ENCODE results near the gene CD2. TPM values are rescaled to one million over a fixed set of nuclear protein-coding genes. Genes with fewer than 3 reads are reported as not detected.
"Not testable (repeated sequence)": the region's sequence is repeated elsewhere in the genome, so short reads cannot be mapped to it uniquely, and the experiment has no call there.

The CD2 gene
- total and polyA plus RNA-seq, 3 experiments from 2014 or later: 353 to 440 (median 364) TPM

DNA sequence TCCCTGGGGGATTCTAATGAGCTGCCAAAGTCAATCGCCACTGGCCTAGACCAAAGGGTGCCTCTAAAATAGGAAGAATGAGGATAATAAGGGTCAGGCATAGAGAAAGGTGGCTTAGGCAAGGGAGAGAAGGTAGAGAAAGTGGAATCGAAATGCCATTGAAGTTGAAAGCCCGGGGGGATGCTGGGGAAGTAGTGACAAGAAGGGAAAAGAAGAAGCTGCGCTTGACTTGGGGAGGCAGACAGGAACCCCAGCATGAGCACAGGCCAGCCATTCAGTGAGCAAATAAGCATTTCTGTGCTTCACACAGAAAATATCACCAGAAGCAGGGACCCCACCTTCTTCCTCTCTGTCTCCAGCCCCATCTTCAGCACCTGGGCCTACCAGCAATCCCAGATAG lies 1.5 kb downstream of the CD2 start:
- Histone ChIP-seq H3K36me3 (ENCODE audit: insufficient read depth, low read length) (peaks cover 16% of the 10 kb centered on the region), H3K27ac (ENCODE audit: low read depth, low read length) (peak overlapping the region; percentile 76), H3K4me1 (ENCODE audit: insufficient read depth, low read length) (peaks cover 47% of the 10 kb centered on the region), H3K27me3 (ENCODE audit: insufficient read depth, low read length, poor library complexity, severe bottlenecking) (no peaks in the 10 kb centered on the region), H3K9me3 (ENCODE audit: low read length) (no peaks in the 10 kb centered on the region), H3K4me3 (ENCODE audit: low read length) (peak overlapping the region; percentile 85)
- H3K4me3 Mint-ChIP-seq: peak overlapping the region; percentile 97 to 100 (median 99)
- DNase-seq: no peak
- POLR2A ChIA-PET: interaction anchor here (0.6 to 6.7 kb wide), 5 partner anchors 12 to 59 kb away, joined by 3 to 165 read pairs (median 4); no protein-coding TSS in a partner anchor
- peaks cover 43 to 55% (median 53%) of the 10 kb centered on the region in 3 donors for H3K4me1 Mint-ChIP-seq
- H3K27me3 Mint-ChIP-seq: peaks cover 0 to 2% of the 10 kb centered on the region in 2 donors
- CTCF ChIA-PET: interaction anchor here (1.9 to 4.5 kb wide), 6 partner anchors 9 to 63 kb away, joined by 7 to 47 read pairs (median 24); no protein-coding TSS in a partner anchor
- H3K36me3 Mint-ChIP-seq: peaks cover 22 to 61% (median 43%) of the 10 kb centered on the region in 3 donors
- peak overlapping the region; percentile 95 to 99 (median 98) for H3K27ac Mint-ChIP-seq
- H3K9me3 Mint-ChIP-seq: no peaks in the 10 kb centered on the region

DNA sequence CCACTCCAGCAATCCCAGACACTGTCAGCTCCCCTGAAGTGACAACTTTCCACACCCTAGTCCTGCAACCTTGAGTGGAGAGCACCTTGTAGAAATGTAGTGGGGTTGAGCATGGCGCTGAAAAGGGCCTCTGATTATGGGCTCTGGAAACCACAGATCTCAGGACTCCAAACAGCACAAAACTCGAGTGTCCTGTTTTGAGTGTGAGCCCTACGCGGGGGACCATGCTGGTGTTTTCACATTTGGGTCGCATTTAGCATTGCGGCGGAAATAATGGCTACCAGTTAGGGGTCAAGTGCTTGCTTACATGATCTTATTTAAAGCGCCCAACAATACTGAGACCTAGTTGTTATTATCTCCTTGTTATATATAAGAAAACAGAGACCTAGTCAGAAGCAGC lies 1.9 kb downstream of the CD2 start:
- not testable (repeated sequence) for H3K27me3 ChIP-seq (ENCODE audit: insufficient read depth, low read length, poor library complexity, severe bottlenecking); DNase-seq; H3K9me3 Mint-ChIP-seq; H3K9me3 ChIP-seq (ENCODE audit: low read length); H3K27me3 Mint-ChIP-seq
- Histone ChIP-seq H3K27ac (ENCODE audit: low read depth, low read length) (peak overlapping the region; percentile 76), H3K4me3 (ENCODE audit: low read length) (peak overlapping the region; percentile 85), H3K36me3 (ENCODE audit: insufficient read depth, low read length) (peaks cover 20% of the 10 kb centered on the region), H3K4me1 (ENCODE audit: insufficient read depth, low read length) (peaks cover 47% of the 10 kb centered on the region)
- CTCF ChIA-PET: interaction anchor here (2.4 to 4.5 kb wide), 4 partner anchors 8 to 62 kb away, joined by 13 to 47 read pairs (median 37); no protein-coding TSS in a partner anchor
- peaks cover 44 to 56% (median 53%) of the 10 kb centered on the region in 3 donors for H3K4me1 Mint-ChIP-seq
- peaks cover 22 to 65% (median 44%) of the 10 kb centered on the region in 3 donors for H3K36me3 Mint-ChIP-seq
- peak overlapping the region; percentile 95 to 99 (median 98) for H3K27ac Mint-ChIP-seq
- H3K4me3 Mint-ChIP-seq: peak overlapping the region; percentile 97 to 100 (median 99)
- POLR2A ChIA-PET: interaction anchor here (0.6 to 6.7 kb wide), 9 partner anchors 11 to 122 kb away, joined by 3 to 165 read pairs (median 4); no protein-coding TSS in a partner anchor

DNA sequence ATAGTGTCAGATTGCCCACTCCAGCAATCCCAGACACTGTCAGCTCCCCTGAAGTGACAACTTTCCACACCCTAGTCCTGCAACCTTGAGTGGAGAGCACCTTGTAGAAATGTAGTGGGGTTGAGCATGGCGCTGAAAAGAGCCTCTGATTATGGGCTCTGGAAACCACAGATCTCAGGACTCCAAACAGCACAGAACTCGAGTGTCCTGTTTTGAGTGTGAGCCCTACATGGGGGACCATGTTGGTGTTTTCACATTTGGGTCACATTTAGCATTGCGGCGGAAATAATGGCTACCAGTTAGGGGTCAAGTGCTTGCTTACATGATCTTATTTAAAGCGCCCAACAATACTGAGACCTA lies 4.2 kb downstream of the CD2 start:
- not testable (repeated sequence) for H3K27me3 ChIP-seq (ENCODE audit: insufficient read depth, low read length, poor library complexity, severe bottlenecking); DNase-seq; H3K9me3 Mint-ChIP-seq; H3K27me3 Mint-ChIP-seq; H3K9me3 ChIP-seq (ENCODE audit: low read length)
- Histone ChIP-seq H3K4me3 (ENCODE audit: low read length) (peak overlapping the region; percentile 64), H3K36me3 (ENCODE audit: insufficient read depth, low read length) (peaks cover 41% of the 10 kb centered on the region), H3K4me1 (ENCODE audit: insufficient read depth, low read length) (peaks cover 52% of the 10 kb centered on the region), H3K27ac (ENCODE audit: low read depth, low read length) (peak overlapping the region; percentile 54)
- peak overlapping the region; percentile 97 to 100 (median 99) for H3K4me3 Mint-ChIP-seq
- CTCF ChIA-PET: interaction anchor here (0.6 to 2.6 kb wide), 3 partner anchors 21 to 1993 kb away, joined by 3 to 12 read pairs (median 9); no protein-coding TSS in a partner anchor
- H3K4me1 Mint-ChIP-seq: peaks cover 51 to 56% (median 53%) of the 10 kb centered on the region in 3 donors
- POLR2A ChIA-PET: interaction anchor here (1.0 to 1.7 kb wide), 3 partner anchors 10 to 302 kb away, joined by 3 to 6 read pairs (median 5); partner anchors contain the start of gene TTF2
- H3K36me3 Mint-ChIP-seq: peaks cover 43 to 88% (median 64%) of the 10 kb centered on the region in 3 donors
- H3K27ac Mint-ChIP-seq: peak overlapping the region; percentile 89 to 99 (median 96)

DNA sequence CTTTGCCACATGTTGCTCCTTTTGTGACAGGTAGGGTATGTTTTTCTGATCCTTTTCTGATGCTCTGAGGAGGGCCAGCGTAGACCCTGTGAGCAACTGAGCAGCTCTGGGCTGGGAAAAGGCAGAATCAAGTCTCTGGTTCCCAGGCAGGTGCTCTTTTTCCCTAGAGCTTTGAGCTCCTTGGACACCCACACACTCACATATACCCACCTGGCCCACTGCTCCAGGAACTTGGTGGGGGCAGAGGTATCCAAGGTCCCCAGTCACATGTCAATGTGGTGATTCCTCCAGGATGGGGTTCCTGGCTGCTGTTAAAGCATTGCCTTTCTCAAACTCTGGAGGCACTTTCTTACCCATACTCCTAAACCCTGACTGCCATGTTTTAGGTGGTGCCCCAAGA lies 5.4 kb downstream of the CD2 start:
- Histone ChIP-seq H3K27me3 (ENCODE audit: insufficient read depth, low read length, poor library complexity, severe bottlenecking) (no peaks in the 10 kb centered on the region), H3K36me3 (ENCODE audit: insufficient read depth, low read length) (peaks cover 41% of the 10 kb centered on the region), H3K4me3 (ENCODE audit: low read length) (peak overlapping the region; percentile 64), H3K9me3 (ENCODE audit: low read length) (no peaks in the 10 kb centered on the region), H3K4me1 (ENCODE audit: insufficient read depth, low read length) (peaks cover 56% of the 10 kb centered on the region), H3K27ac (ENCODE audit: low read depth, low read length) (peak overlapping the region; percentile 44)
- DNase-seq: no peak
- peaks cover 0 to 4% of the 10 kb centered on the region in 2 donors for H3K27me3 Mint-ChIP-seq
- peaks cover 55 to 58% (median 57%) of the 10 kb centered on the region in 3 donors for H3K4me1 Mint-ChIP-seq
- ChIA-PET POLR2A (interaction anchor here (0.6 to 1.7 kb wide), 4 partner anchors 13 to 49 kb away, joined by 3 to 6 read pairs (median 3); no protein-coding TSS in a partner anchor), CTCF (interaction anchor here (0.7 to 2.6 kb wide), 4 partner anchors 9 to 57 kb away, joined by 3 to 12 read pairs (median 6); no protein-coding TSS in a partner anchor)
- H3K36me3 Mint-ChIP-seq: peaks cover 51 to 96% (median 62%) of the 10 kb centered on the region in 3 donors
- no peaks in the 10 kb centered on the region for H3K9me3 Mint-ChIP-seq
- H3K4me3 Mint-ChIP-seq: peak overlapping the region; percentile 97 to 100 (median 99)
- H3K27ac Mint-ChIP-seq: peak overlapping the region; percentile 89 to 99 (median 96)

DNA sequence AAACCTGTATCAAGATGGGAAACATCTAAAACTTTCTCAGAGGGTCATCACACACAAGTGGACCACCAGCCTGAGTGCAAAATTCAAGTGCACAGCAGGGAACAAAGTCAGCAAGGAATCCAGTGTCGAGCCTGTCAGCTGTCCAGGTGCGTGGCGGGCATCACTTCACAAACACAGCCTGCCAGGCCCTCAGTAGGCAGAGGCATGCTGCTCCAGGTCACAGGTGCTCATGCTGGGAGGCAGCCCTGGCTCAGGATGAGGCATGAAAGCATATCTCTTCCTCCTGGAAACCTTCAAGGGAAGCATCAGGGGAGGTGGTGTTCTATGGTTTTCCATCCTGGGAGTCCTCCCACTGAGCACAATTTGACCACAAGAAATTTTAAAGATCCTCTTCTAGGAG lies 6.3 kb downstream of the CD2 start:
- Histone ChIP-seq H3K9me3 (ENCODE audit: low read length) (no peaks in the 10 kb centered on the region), H3K4me1 (ENCODE audit: insufficient read depth, low read length) (peaks cover 65% of the 10 kb centered on the region), H3K27ac (ENCODE audit: low read depth, low read length) (no peak overlapping the region), H3K4me3 (ENCODE audit: low read length) (no peak overlapping the region), H3K36me3 (ENCODE audit: insufficient read depth, low read length) (peaks cover 49% of the 10 kb centered on the region), H3K27me3 (ENCODE audit: insufficient read depth, low read length, poor library complexity, severe bottlenecking) (no peaks in the 10 kb centered on the region)
- Mint-ChIP-seq H3K4me1 (peaks cover 64 to 66% (median 66%) of the 10 kb centered on the region in 3 donors), H3K27me3 (peaks cover 0 to 1% of the 10 kb centered on the region in 2 donors), H3K27ac (peak overlapping the region; percentile 95 to 99 (median 98)), H3K4me3 (peak overlapping the region; percentile 66 to 97 (median 74)), H3K9me3 (no peaks in the 10 kb centered on the region), H3K36me3 (peaks cover 51 to 96% (median 61%) of the 10 kb centered on the region in 3 donors)
- ChIA-PET CTCF (interaction anchor here (1.0 to 12.9 kb wide), 3 partner anchors 9 to 56 kb away, joined by 3 to 144 read pairs (median 6); no protein-coding TSS in a partner anchor), POLR2A (interaction anchor here (0.8 to 12.4 kb wide), 4 partner anchors 9 to 45 kb away, joined by 4 to 233 read pairs (median 8); no protein-coding TSS in a partner anchor)
- no peak for DNase-seq

DNA sequence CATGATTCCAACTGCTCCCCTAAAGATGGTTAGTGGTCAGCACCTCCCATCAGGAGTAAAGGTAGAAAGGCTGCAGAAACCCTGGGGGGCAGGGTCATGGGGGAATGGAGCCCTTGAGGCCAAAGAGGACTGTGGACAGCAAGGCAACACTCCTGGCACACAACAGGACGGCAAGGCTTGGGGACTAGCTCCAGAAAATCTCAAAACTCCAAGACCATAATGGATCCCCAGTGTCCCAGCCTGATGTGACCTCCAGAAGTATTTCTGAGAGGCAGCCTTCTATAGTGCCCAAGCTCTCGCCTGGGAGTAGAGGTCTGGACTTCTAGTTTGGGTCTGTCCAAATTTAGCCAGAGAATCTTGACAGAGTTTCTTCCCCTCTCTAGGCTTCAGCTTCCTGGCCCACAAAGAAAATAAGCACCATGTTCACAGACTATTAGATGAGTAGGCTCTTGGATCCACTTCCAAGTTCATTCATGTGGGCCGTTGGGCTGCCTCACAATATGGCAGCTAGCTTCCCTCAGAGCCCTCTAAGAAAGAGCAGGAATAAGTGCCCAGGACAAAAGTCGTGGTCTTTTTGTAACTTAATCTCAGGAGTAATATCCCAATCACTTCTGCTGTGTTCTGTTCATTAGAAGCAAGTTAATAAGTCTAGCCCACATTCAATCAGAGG lies 6.9 kb downstream of the CD2 start:
- Mint-ChIP-seq H3K4me1 (peaks cover 69 to 73% (median 72%) of the 10 kb centered on the region in 3 donors), H3K27ac (peak overlapping the region; percentile 98 to 100 (median 98)), H3K4me3 (peak overlapping the region; percentile 80 to 97 (median 86)), H3K9me3 (no peaks in the 10 kb centered on the region), H3K36me3 (peaks cover 55 to 96% (median 61%) of the 10 kb centered on the region in 3 donors), H3K27me3 (peaks cover 0 to 1% of the 10 kb centered on the region in 2 donors)
- Histone ChIP-seq H3K36me3 (ENCODE audit: insufficient read depth, low read length) (peaks cover 56% of the 10 kb centered on the region), H3K4me1 (ENCODE audit: insufficient read depth, low read length) (peaks cover 71% of the 10 kb centered on the region), H3K9me3 (ENCODE audit: low read length) (no peaks in the 10 kb centered on the region), H3K4me3 (ENCODE audit: low read length) (peak overlapping the region; percentile 64), H3K27ac (ENCODE audit: low read depth, low read length) (no peak overlapping the region), H3K27me3 (ENCODE audit: insufficient read depth, low read length, poor library complexity, severe bottlenecking) (no peaks in the 10 kb centered on the region)
- ChIA-PET CTCF (interaction anchor here (1.0 to 14.4 kb wide), 4 partner anchors 9 to 55 kb away, joined by 3 to 169 read pairs (median 75); no protein-coding TSS in a partner anchor), POLR2A (interaction anchor here (0.8 to 12.4 kb wide), 5 partner anchors 9 to 55 kb away, joined by 4 to 233 read pairs (median 10); no protein-coding TSS in a partner anchor)
- DNase-seq: no peak

DNA sequence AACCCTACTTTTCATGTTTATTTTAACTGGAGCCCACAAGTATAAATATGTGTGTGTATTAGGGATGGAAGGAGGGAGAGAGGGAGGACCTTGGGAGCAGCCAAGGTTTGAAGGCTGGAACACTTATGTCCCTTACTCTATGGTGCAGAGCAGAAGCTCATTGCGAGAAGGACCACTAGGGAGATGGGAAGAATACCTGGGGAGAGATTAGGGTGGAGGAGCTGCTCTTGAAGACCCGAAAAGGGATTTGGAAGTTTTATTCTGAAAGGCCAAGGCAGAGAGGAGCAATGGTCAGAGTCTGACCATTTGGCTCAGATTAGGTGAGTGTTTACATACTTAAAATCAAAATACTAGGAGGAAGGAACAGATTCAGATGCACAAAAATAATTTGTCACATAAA lies 8.1 kb downstream of the CD2 start:
- H3K36me3 Mint-ChIP-seq: peaks cover 53 to 96% (median 61%) of the 10 kb centered on the region in 3 donors
- peak overlapping the region; percentile 98 to 100 (median 98) for H3K27ac Mint-ChIP-seq
- no peaks in the 10 kb centered on the region for H3K27me3 ChIP-seq (ENCODE audit: insufficient read depth, low read length, poor library complexity, severe bottlenecking)
- ChIA-PET CTCF (interaction anchor here (1.4 to 14.4 kb wide), 3 partner anchors 22 to 54 kb away, joined by 3 to 169 read pairs (median 144); no protein-coding TSS in a partner anchor), POLR2A (interaction anchor here (1.2 to 12.4 kb wide), 6 partner anchors 8 to 54 kb away, joined by 4 to 233 read pairs (median 41); partner anchors contain the start of gene CD2)
- DNase-seq: no peak
- peak overlapping the region; percentile 73 for H3K27ac ChIP-seq (ENCODE audit: low read depth, low read length)
- peaks cover 60% of the 10 kb centered on the region for H3K36me3 ChIP-seq (ENCODE audit: insufficient read depth, low read length)
- no peaks in the 10 kb centered on the region for H3K9me3 ChIP-seq (ENCODE audit: low read length)
- peak overlapping the region; percentile 64 for H3K4me3 ChIP-seq (ENCODE audit: low read length)
- peaks cover 83% of the 10 kb centered on the region for H3K4me1 ChIP-seq (ENCODE audit: insufficient read depth, low read length)
- H3K4me3 Mint-ChIP-seq: peak overlapping the region; percentile 80 to 97 (median 89)
- peaks cover 0 to 1% of the 10 kb centered on the region in 2 donors for H3K27me3 Mint-ChIP-seq
- peaks cover 80 to 84% (median 84%) of the 10 kb centered on the region in 3 donors for H3K4me1 Mint-ChIP-seq
- H3K9me3 Mint-ChIP-seq: no peaks in the 10 kb centered on the region

Data from CD8-positive, alpha-beta memory T cell (primary cell).